Ovary (tissue), 9 donors: ENCODE data around the gene PTAR1. TPM values are rescaled to one million over a fixed set of nuclear protein-coding genes. Genes with fewer than 3 reads are reported as not detected.

Source experiments
- DNase-seq, 5 donors: peaks; one replicate each; pipeline ENCODE4 v3.0.0-alpha.2; 2019 to 2020
- H3K27ac ChIP-seq, 2 donors: fragments of 200-600 bp; one replicate each; pipeline versions ENCODE4 v1.5.1 to v1.8.0; 2019 to 2022
- H3K27me3 ChIP-seq: fragments of 200-600 bp; one replicate; pipeline ENCODE4 v1.8.0; 2022
- H3K36me3 ChIP-seq: fragments of 200-600 bp; sonication (generic); one replicate; pipeline ENCODE4 v1.5.1; 2019
- H3K4me1 ChIP-seq: one replicate; pipeline ENCODE4 v1.8.1; 2013; ENCODE audit warnings: mild to moderate bottlenecking, moderate library complexity; ENCODE audit not compliant: insufficient read depth
- H3K4me3 ChIP-seq: fragments of 200-600 bp; sonication (generic); one replicate; pipeline ENCODE4 v1.5.1; 2017
- H3K9me3 ChIP-seq, 2 donors: fragments of 200-600 bp in 1 of 2; sonication (generic) in 1 of 2; one replicate each; pipeline versions ENCODE4 v1.5.1 to v1.8.1; 2013 to 2019; ENCODE audit warnings: mild to moderate bottlenecking in 1 of 2, moderate library complexity in 1 of 2
- EP300 ChIP-seq: sonication (generic); formaldehyde crosslinking; IDR thresholded peaks from one replicate; pipeline ENCODE4 v1.6.1; 2017; ENCODE audit warnings: antibody characterized with exemption
- POLR2A ChIP-seq: fragments of 450-650 bp; IDR thresholded peaks from one replicate; pipeline ENCODE4 v1.6.1; 2017; ENCODE audit warnings: antibody characterized with exemption, mild to moderate bottlenecking, moderate library complexity
- WGBS, 3 donors: extraction: QIAGEN DNeasy Blood & Tissue Kit in 1 of 3; methylation state at CpG; one replicate each; pipeline versions ENCODE4 v1.1.5 to v1.1.7; 2013 to 2017; 5-methylcytosine and 5-hydroxymethylcytosine counted together
- intact Hi-C, 4 donors: fragments of 100-400 bp; cut with DNase I; formaldehyde crosslinking; loops; one replicate each; pipeline versions ENCODE4 v1.11.0 to v1.15.1; 2022 to 2023
- polyA plus RNA-seq, 2 donors: library from polyadenylated mRNA; stranded (reverse); fragments of 200-250 nt in 1 of 2; fragments of 350-450 nt in 1 of 2; fragmentation: Illumina TruSeq in 1 of 2; extraction: RNeasy Lipid Tissue Mini Kit (QIAGEN cat#74804) in 1 of 2; gene quantifications; one replicate each; pipeline ENCODE4 v1.2.3, GENCODE V29; 2013 to 2014
- total RNA-seq, 7 donors: library from RNA; depleted of rRNA in 2 of 7; stranded (reverse); fragments of >200 nt in 2 of 7; fragmentation: NEBNext Ultra II Directional in 3 of 7; extraction: Animal tissue kit (Norgen Biotek cat#: 25700) in 3 of 7; gene quantifications; one replicate each; pipeline versions ENCODE4 v1.1.0 to v1.2.4, GENCODE V29; 2016 to 2023
- TF ChIP-seq, protein P1 (sequence below), 3 donors: fragments of 450-650 bp in 2 of 3; fragments of 200-600 bp in 1 of 3; IDR thresholded peaks; one replicate each; pipeline versions ENCODE4 v1.5.1 to v1.8.0; 2016 to 2022; ENCODE audit warnings: antibody characterized with exemption in 3 of 3, mild to moderate bottlenecking in 1 of 3
- donor health status: DM: no; HTN: no; CAD: no; lungs with moderate emphysema.
- donor health status: DM: no; HTN: no; CAD: no.
- donor health status: Bipolar disorder and iron deficiency.
- donor health status: DM: yes; HTN: yes; CAD: no.
- donor health status: DM: no; HTN: no; CAD: no.
- donor health status: DM: yes; HTN: yes; CAD: no.

Gene PTAR1
- total and polyA plus RNA-seq, 9 donors = 9.8 to 63.0 (median 47.1) TPM

DNA sequence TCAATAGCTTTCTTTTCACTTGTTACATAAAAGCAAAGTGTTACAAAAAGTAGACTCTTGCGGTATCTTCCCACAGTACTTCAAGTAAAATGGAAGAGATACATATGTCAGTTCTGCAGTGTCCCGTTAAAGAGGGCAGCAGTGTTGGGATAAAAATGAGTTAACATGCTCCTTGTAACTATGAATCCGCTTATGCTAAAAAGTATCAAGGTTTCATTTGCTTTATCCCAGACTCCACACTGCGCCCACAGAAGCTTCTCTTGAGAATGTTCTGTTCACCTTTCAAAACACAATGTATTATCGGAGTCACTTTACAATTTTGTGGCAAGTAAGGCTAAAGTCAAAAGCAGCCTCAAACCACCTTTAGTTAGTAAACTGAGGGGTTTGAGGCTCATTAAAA lies 790 bp downstream of the PTAR1 start:
- WGBS, 3 donors = 0 to 1% (median 0%) methylated on average over 5 of the region's 5 CpGs
- Histone ChIP-seq H3K4me1 (peaks cover 2% of the 10 kb centered on the region), H3K27me3 (no peaks in the 10 kb centered on the region), H3K4me3 (peak overlapping the region; percentile 68), H3K36me3 (no peaks in the 10 kb centered on the region), H3K9me3 (no peaks in the 10 kb centered on the region), H3K27ac (peak overlapping the region; percentile 90)
- TF ChIP-seq EP300 (no peak), POLR2A (no peak)
- TF ChIP-seq, protein P1, sequence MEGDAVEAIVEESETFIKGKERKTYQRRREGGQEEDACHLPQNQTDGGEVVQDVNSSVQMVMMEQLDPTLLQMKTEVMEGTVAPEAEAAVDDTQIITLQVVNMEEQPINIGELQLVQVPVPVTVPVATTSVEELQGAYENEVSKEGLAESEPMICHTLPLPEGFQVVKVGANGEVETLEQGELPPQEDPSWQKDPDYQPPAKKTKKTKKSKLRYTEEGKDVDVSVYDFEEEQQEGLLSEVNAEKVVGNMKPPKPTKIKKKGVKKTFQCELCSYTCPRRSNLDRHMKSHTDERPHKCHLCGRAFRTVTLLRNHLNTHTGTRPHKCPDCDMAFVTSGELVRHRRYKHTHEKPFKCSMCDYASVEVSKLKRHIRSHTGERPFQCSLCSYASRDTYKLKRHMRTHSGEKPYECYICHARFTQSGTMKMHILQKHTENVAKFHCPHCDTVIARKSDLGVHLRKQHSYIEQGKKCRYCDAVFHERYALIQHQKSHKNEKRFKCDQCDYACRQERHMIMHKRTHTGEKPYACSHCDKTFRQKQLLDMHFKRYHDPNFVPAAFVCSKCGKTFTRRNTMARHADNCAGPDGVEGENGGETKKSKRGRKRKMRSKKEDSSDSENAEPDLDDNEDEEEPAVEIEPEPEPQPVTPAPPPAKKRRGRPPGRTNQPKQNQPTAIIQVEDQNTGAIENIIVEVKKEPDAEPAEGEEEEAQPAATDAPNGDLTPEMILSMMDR (IDR thresholded peaks at IDR 0.05) = no peak
- intact Hi-C loops = loop anchor here in 1 of 4 donors (5.0 kb wide), 1 partner anchor 87 kb away; the partner anchor contains the start of gene APBA1
- DNase-seq = no peak

DNA sequence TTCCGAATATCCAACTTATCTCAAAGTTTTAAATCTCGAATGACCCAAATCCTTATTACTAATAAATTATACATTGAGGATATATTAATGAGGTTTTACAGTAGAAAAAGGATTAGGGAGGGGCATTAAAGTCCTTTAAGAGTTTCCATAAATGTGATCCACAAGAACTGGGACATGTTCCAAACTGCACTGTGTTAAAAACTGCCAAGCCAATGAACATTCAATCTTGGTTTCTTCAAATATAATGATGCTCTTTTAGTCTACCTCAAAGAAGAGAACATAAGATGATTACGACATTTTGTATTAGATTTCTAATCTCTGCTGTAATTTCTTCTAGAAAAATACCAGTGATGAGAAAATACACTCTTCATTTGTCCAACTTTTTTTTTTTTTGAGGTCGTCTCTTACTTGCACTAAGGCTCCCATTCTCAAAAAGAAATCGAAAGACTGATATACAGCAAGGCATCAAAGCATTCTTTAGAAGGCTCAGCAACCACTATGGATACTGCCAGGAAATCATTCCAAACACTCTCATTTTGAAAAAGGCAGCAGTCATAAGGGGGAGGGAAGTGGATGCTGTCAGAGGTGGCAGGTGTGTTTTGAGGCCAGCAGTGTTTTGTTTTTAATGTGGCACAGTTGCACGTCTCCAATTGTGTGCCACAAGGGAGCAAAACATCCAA lies 1.7 kb downstream of the PTAR1 start:
- no peaks in the 10 kb centered on the region for H3K9me3 ChIP-seq
- H3K4me3 ChIP-seq = peak overlapping the region; percentile 6
- DNase-seq = no peak
- intact Hi-C loops = loop anchor here in 1 of 4 donors (5.0 kb wide), 1 partner anchor 86 kb away; the partner anchor contains the start of gene APBA1
- peaks cover 2% of the 10 kb centered on the region for H3K4me1 ChIP-seq
- no peaks in the 10 kb centered on the region for H3K27me3 ChIP-seq
- 43 to 52% (median 44%) methylated on average over 6 of the region's 6 CpGs for WGBS, 3 donors
- no peak for TF ChIP-seq POLR2A
- TF ChIP-seq, protein P1 (IDR thresholded peaks at IDR 0.05) = no peak
- no peak for TF ChIP-seq EP300
- H3K27ac ChIP-seq = no peak overlapping the region
- H3K36me3 ChIP-seq = no peaks in the 10 kb centered on the region

DNA sequence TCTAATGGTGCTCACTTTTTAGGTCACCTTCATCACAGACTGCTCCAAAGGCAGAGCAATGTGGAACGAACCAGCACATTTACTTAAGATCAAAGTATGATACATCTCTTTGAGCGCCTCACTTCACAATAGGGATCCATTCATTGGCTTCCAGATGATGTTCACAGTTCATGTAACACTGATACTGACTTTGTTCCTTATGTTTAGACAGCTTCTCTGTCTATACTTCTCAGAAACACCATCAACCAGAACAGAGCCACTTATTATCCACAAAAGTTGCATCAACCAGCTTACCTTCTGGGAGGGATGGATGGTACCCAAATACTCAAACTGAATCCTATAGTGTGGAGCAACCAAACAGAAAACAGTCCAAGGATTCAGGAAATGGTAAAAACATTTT lies 4.6 kb downstream of the PTAR1 start:
- TF ChIP-seq, protein P1 (IDR thresholded peaks at IDR 0.05) = no peak
- TF ChIP-seq EP300 (no peak), POLR2A (no peak)
- H3K27me3 ChIP-seq = no peaks in the 10 kb centered on the region
- WGBS, 3 donors = 97 to 99% (median 97%) methylated on average over 2 of the region's 2 CpGs
- no peak for DNase-seq
- no peaks in the 10 kb centered on the region for H3K9me3 ChIP-seq
- H3K27ac ChIP-seq = no peak overlapping the region
- peaks cover 2% of the 10 kb centered on the region for H3K4me1 ChIP-seq
- no peak overlapping the region for H3K4me3 ChIP-seq
- H3K36me3 ChIP-seq = no peaks in the 10 kb centered on the region
- intact Hi-C loops = loop anchor here in 1 of 4 donors (5.0 kb wide), 1 partner anchor 83 kb away; the partner anchor contains the start of gene APBA1

DNA sequence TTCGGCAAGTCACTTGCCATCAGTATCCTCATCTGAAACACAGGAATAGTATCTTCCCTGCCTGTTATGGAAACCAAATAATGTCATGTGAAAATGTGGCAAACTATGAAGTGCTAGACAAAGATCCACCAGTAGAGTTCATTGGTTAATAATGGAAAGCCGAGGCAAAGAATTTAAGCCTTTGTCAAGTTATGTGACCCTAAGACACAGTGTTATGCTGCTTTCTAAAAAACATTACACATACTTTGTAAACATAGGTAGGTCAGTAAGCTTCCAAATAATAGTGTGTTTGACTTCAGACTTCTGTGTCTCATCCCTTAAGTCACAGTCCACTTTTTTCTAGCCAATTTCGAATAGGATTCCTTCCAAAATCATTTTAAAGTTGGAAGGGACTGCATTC lies 6.0 kb downstream of the PTAR1 start:
- Histone ChIP-seq H3K4me3 (no peak overlapping the region), H3K27me3 (no peaks in the 10 kb centered on the region), H3K4me1 (peaks cover 2% of the 10 kb centered on the region), H3K27ac (no peak overlapping the region), H3K36me3 (no peaks in the 10 kb centered on the region), H3K9me3 (no peaks in the 10 kb centered on the region)
- intact Hi-C loops = no loop called here
- TF ChIP-seq, protein P1 (IDR thresholded peaks at IDR 0.05) = no peak
- TF ChIP-seq EP300 = no peak
- TF ChIP-seq POLR2A = no peak
- WGBS, 3 donors = 88 to 90% (median 89%) methylated on average over 3 of the region's 3 CpGs
- no peak for DNase-seq
